Measurements from ENCODE around the gene PUS10. TPM values are rescaled to one million over a fixed set of nuclear protein-coding genes. Genes with fewer than 3 reads are reported as not detected.
"Not testable (repeated sequence)": the region's sequence is repeated elsewhere in the genome, so short reads cannot be mapped to it uniquely, and the experiment has no call there.

The PUS10 gene
- polyA plus RNA-seq, 1 donor = 17.8 TPM

GRCh38 chr2:60936757-60937156, 81.3 kb downstream of the PUS10 start:
- Histone ChIP-seq H3K9me3 (ENCODE audit: control insufficient read depth, low read depth, low read length) (no peaks in the 10 kb centered on the region), H3K27ac (ENCODE audit: low read length) (no peak overlapping the region), H3K27me3 (ENCODE audit: control insufficient read depth, insufficient read depth, low read length) (no peaks in the 10 kb centered on the region), H3K4me3 (ENCODE audit: low read length) (no peak overlapping the region), H3K4me1 (ENCODE audit: control insufficient read depth, insufficient read depth, low read length) (no peaks in the 10 kb centered on the region), H3K36me3 (ENCODE audit: control insufficient read depth, insufficient read depth, low read length) (peaks cover 12% of the 10 kb centered on the region)
- WGBS (ENCODE audit: insufficient coverage, low lambda C conversion rate) = no CpG with 5 or more reads among the region's 5 CpGs
- DNase-seq = no peak

GRCh38 chr2:60934165-60934722, 83.8 kb downstream of the PUS10 start:
- H3K36me3 ChIP-seq (ENCODE audit: control insufficient read depth, insufficient read depth, low read length) = peaks cover 13% of the 10 kb centered on the region
- no peak overlapping the region for H3K27ac ChIP-seq (ENCODE audit: low read length)
- 80% methylated on average over 1 of the region's 2 CpGs for WGBS (ENCODE audit: insufficient coverage, low lambda C conversion rate)
- no peak for DNase-seq
- H3K4me3 ChIP-seq (ENCODE audit: low read length) = no peak overlapping the region
- H3K27me3 ChIP-seq (ENCODE audit: control insufficient read depth, insufficient read depth, low read length) = no peaks in the 10 kb centered on the region
- no peaks in the 10 kb centered on the region for H3K4me1 ChIP-seq (ENCODE audit: control insufficient read depth, insufficient read depth, low read length)
- no peaks in the 10 kb centered on the region for H3K9me3 ChIP-seq (ENCODE audit: control insufficient read depth, low read depth, low read length)

DNA sequence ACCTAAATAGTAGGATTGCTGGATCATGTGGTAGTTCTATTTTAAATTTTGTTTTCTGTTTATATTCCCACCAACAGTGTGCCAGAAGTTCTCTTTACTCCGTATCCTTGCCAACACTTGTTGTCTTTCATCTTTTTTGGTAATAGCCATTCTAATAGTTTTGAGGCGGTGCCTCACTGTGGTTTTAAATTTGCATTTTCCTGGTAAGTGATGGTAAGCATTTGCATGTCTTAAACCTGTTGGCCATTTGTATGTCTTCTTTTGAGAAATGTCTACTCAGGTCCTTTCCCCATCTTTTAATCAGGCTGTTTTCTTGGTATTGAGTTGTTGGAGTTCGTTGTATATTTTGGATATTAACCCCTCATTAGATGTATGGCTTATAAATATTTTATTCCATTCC, 85.1 kb downstream of the PUS10 start:
- Histone ChIP-seq H3K36me3 (ENCODE audit: control insufficient read depth, insufficient read depth, low read length) (peaks cover 7% of the 10 kb centered on the region), H3K4me3 (ENCODE audit: low read length) (no peak overlapping the region), H3K27me3 (ENCODE audit: control insufficient read depth, insufficient read depth, low read length) (no peaks in the 10 kb centered on the region), H3K27ac (ENCODE audit: low read length) (no peak overlapping the region), H3K9me3 (ENCODE audit: control insufficient read depth, low read depth, low read length) (no peaks in the 10 kb centered on the region), H3K4me1 (ENCODE audit: control insufficient read depth, insufficient read depth, low read length) (no peaks in the 10 kb centered on the region)
- no peak for DNase-seq
- WGBS (ENCODE audit: insufficient coverage, low lambda C conversion rate) = 80% methylated on average over 1 of the region's 3 CpGs

DNA sequence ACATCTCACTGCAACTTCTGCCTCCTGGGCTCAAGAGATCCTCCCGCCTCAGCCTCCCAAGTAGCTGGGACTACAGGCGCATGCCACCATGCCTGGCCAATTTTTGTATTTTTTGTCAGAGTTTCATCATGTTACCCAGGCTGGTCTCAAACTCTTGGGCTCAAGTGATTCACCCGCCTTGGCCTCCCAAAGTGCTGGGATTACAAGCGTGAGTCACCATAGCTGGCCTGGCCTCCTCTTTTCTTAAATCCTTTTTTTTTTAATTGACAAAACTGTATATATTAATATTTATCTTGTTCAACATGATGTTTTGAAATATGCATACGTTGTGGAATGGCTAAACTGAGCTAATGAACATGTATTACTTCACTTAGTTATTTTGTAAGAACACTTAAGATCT, 86.0 kb downstream of the PUS10 start:
- DNase-seq; H3K4me3 ChIP-seq (ENCODE audit: low read length); H3K27me3 ChIP-seq (ENCODE audit: control insufficient read depth, insufficient read depth, low read length); H3K9me3 ChIP-seq (ENCODE audit: control insufficient read depth, low read depth, low read length); H3K27ac ChIP-seq (ENCODE audit: low read length); H3K4me1 ChIP-seq (ENCODE audit: control insufficient read depth, insufficient read depth, low read length); H3K36me3 ChIP-seq (ENCODE audit: control insufficient read depth, insufficient read depth, low read length): not testable (repeated sequence)
- 100% methylated on average over 1 of the region's 5 CpGs for WGBS (ENCODE audit: insufficient coverage, low lambda C conversion rate)

- 83% methylated on average over 1 of the region's 3 CpGs for WGBS (ENCODE audit: insufficient coverage, low lambda C conversion rate)
- Histone ChIP-seq H3K4me3 (ENCODE audit: low read length) (no peak overlapping the region), H3K27me3 (ENCODE audit: control insufficient read depth, insufficient read depth, low read length) (no peaks in the 10 kb centered on the region), H3K27ac (ENCODE audit: low read length) (no peak overlapping the region), H3K9me3 (ENCODE audit: control insufficient read depth, low read depth, low read length) (no peaks in the 10 kb centered on the region), H3K4me1 (ENCODE audit: control insufficient read depth, insufficient read depth, low read length) (no peaks in the 10 kb centered on the region), H3K36me3 (ENCODE audit: control insufficient read depth, insufficient read depth, low read length) (peaks cover 27% of the 10 kb centered on the region)
- DNase-seq = no peak
Observed at GRCh38 chr2:60926741-60927552, 91.1 kb downstream of the PUS10 start.

DNA sequence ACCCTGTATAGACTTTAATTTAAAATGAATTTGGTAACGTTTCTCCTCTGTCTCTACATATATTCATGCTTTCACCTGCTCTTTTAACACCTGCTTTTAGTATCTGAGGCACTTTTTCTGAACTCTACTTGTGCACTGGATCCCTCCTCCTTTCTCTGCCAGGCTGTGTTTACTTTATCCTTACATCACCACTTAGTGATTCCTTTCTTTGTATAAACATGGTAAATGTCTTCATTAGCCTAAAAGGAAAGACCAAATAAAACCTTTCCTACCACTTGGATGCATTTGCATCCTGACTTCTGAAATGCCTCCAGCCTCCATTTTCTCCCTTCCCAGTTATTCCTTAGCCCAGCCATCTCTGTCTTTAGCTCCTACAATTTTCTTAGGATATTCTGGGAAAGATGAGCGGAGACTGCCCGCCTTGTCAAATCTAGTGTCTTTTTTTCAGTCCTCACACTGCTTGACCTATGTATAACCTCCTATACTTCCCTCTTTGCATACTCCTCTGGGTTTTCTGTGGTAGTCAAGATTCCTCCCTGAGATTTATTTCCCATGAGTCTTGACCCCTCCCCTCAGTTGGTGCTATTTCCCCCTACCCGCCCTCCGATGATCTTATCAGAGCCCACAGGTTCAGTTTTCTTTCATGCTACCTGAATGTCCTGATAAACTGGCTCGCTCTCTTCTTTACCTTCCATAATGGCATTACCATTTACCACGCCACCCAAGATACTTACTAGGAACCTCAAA, 91.9 kb downstream of the PUS10 start:
- Histone ChIP-seq H3K36me3 (ENCODE audit: control insufficient read depth, insufficient read depth, low read length) (peaks cover 28% of the 10 kb centered on the region), H3K4me1 (ENCODE audit: control insufficient read depth, insufficient read depth, low read length) (no peaks in the 10 kb centered on the region), H3K4me3 (ENCODE audit: low read length) (no peak overlapping the region), H3K9me3 (ENCODE audit: control insufficient read depth, low read depth, low read length) (no peaks in the 10 kb centered on the region), H3K27me3 (ENCODE audit: control insufficient read depth, insufficient read depth, low read length) (no peaks in the 10 kb centered on the region), H3K27ac (ENCODE audit: low read length) (no peak overlapping the region)
- no peak for DNase-seq
- WGBS (ENCODE audit: insufficient coverage, low lambda C conversion rate) = 59% methylated on average over 5 of the region's 7 CpGs

- WGBS (ENCODE audit: insufficient coverage, low lambda C conversion rate) = 83% methylated on average over 1 of the region's 8 CpGs
- Histone ChIP-seq H3K27ac (ENCODE audit: low read length) (no peak overlapping the region), H3K9me3 (ENCODE audit: control insufficient read depth, low read depth, low read length) (no peaks in the 10 kb centered on the region), H3K4me3 (ENCODE audit: low read length) (no peak overlapping the region), H3K4me1 (ENCODE audit: control insufficient read depth, insufficient read depth, low read length) (no peaks in the 10 kb centered on the region), H3K27me3 (ENCODE audit: control insufficient read depth, insufficient read depth, low read length) (no peaks in the 10 kb centered on the region), H3K36me3 (ENCODE audit: control insufficient read depth, insufficient read depth, low read length) (peaks cover 30% of the 10 kb centered on the region)
- no peak for DNase-seq
Observed at GRCh38 chr2:60907329-60907728, 110.7 kb downstream of the PUS10 start.

GRCh38 chr2:60906395-60906794, 111.7 kb downstream of the PUS10 start:
- WGBS (ENCODE audit: insufficient coverage, low lambda C conversion rate) = 86% methylated on average over 1 of the region's 2 CpGs
- H3K4me1 ChIP-seq (ENCODE audit: control insufficient read depth, insufficient read depth, low read length) = no peaks in the 10 kb centered on the region
- H3K9me3 ChIP-seq (ENCODE audit: control insufficient read depth, low read depth, low read length) = no peaks in the 10 kb centered on the region
- peaks cover 30% of the 10 kb centered on the region for H3K36me3 ChIP-seq (ENCODE audit: control insufficient read depth, insufficient read depth, low read length)
- no peak for DNase-seq
- H3K27me3 ChIP-seq (ENCODE audit: control insufficient read depth, insufficient read depth, low read length) = no peaks in the 10 kb centered on the region
- H3K4me3 ChIP-seq (ENCODE audit: low read length) = no peak overlapping the region
- no peak overlapping the region for H3K27ac ChIP-seq (ENCODE audit: low read length)

- H3K4me1 ChIP-seq (ENCODE audit: control insufficient read depth, insufficient read depth, low read length); H3K27ac ChIP-seq (ENCODE audit: low read length); H3K27me3 ChIP-seq (ENCODE audit: control insufficient read depth, insufficient read depth, low read length); H3K9me3 ChIP-seq (ENCODE audit: control insufficient read depth, low read depth, low read length); H3K4me3 ChIP-seq (ENCODE audit: low read length); DNase-seq: not testable (repeated sequence)
- H3K36me3 ChIP-seq (ENCODE audit: control insufficient read depth, insufficient read depth, low read length) = peaks cover 30% of the 10 kb centered on the region
- WGBS (ENCODE audit: insufficient coverage, low lambda C conversion rate) = 90% methylated on average over 2 of the region's 5 CpGs
Observed at GRCh38 chr2:60905867-60906266, 112.2 kb downstream of the PUS10 start.

DNA sequence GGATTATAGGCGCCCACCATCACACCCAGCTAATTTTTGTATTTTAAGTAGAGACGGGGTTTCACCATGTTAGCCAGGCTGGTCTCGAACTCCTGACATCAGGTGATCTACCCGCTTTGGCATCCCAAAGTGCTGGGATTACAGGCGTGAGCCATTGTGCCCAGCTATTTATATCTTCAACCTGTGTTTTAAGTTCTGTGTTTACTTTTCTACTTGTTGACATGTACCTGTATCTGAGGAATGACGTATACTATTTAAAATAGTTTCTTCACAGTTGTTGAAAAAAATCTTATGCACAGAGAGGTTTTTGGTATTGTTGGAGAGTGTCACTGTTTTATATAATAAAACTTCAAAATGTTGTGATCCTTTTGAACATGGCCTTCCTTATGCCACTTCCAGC, 116.8 kb downstream of the PUS10 start:
- H3K4me1 ChIP-seq (ENCODE audit: control insufficient read depth, insufficient read depth, low read length); H3K27me3 ChIP-seq (ENCODE audit: control insufficient read depth, insufficient read depth, low read length); DNase-seq; H3K4me3 ChIP-seq (ENCODE audit: low read length); H3K9me3 ChIP-seq (ENCODE audit: control insufficient read depth, low read depth, low read length); H3K27ac ChIP-seq (ENCODE audit: low read length): not testable (repeated sequence)
- 100% methylated on average over 1 of the region's 6 CpGs for WGBS (ENCODE audit: insufficient coverage, low lambda C conversion rate)
- peaks cover 41% of the 10 kb centered on the region for H3K36me3 ChIP-seq (ENCODE audit: control insufficient read depth, insufficient read depth, low read length)

Measured in large intestine (tissue), 3 donors.